SH-SY5Y (cell line): Measurements from ENCODE around the gene OTULIN.

Experiments
- GATA2 ChIP-seq: IDR thresholded peaks from 2 replicates; pipeline ENCODE4 v1.6.1; 2011; ENCODE audit warnings: mild to moderate bottlenecking, low read depth, low read length
- GATA3 ChIP-seq: IDR thresholded peaks from 2 replicates; pipeline ENCODE4 v1.6.1; 2011; ENCODE audit warnings: low read depth, mild to moderate bottlenecking, low read length, moderate library complexity

- TF ChIP-seq GATA3 (no peak), GATA2 (no peak)
Measured at GRCh38 chr5:14663734-14664269, 716 bp upstream of the OTULIN start.
